Measurements from ENCODE around the gene RHEX.
"Not testable (repeated sequence)": the region's sequence is repeated elsewhere in the genome, so short reads cannot be mapped to it uniquely, and the experiment has no call there.

RHEX gene

GRCh38 chr1:206058289-206058926, 5.4 kb downstream of the RHEX start:
- not testable (repeated sequence) for DNase-seq (ENCODE audit: low read depth in 2 of 2, low spot score in 1 of 2)

- DNase-seq (ENCODE audit: low read depth in 2 of 2, low spot score in 1 of 2), result no peak
These were observed 5.9 kb downstream of the RHEX start for GRCh38 chr1:206058927-206059292.

GRCh38 chr1:206059355-206059915, 6.5 kb downstream of the RHEX start:
- no peak for DNase-seq (ENCODE audit: low read depth in 2 of 2, low spot score in 1 of 2)

DNA sequence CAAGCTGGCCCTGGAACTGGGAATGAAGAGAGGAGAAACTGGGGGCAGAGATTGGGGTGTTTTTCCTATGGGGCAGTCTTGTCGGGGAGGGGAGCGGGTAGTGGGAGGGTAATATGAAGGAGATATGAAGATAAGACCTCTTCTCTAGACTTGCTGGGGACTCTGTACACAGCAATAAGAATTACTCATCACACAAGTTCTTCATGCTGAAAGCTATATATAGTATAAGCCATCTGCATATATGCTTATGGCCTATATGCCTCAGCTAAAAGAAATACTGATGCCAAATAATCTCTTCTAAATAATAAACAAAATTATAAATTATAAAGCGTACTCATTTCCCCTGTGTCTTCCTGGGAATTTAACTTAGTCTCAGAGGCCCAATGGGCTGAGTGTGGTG, 7.9 kb downstream of the RHEX start:
- DNase-seq (ENCODE audit: low read depth in 2 of 2, low spot score in 1 of 2), result no peak

DNA sequence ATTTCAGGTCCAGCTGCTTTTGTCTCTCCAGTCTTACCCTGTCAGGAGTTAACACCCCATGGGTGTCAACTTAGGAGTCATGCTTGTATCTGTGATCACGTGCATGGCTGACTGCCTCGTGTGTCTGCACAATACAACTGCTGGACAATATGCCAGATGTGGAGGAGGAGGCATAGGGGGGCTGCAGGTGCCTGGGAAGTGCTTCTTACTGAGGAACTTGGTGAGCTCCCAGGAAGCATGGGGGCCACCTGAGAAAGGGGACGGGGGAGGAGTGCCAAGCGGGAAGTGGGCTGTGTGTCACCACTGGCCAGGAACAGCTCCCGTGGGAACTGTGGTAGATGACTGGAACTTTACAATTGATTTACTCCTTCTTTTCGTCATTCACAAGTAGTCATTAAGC, 9.5 kb downstream of the RHEX start:
- no peak for DNase-seq (ENCODE audit: low read depth in 2 of 2, low spot score in 1 of 2)

- not testable (repeated sequence) for DNase-seq (ENCODE audit: low read depth in 2 of 2, low spot score in 1 of 2)
These were observed 11.0 kb downstream of the RHEX start for GRCh38 chr1:206064001-206064400.

- not testable (repeated sequence) for DNase-seq (ENCODE audit: low read depth in 2 of 2, low spot score in 1 of 2)
These were observed 11.5 kb downstream of the RHEX start for GRCh38 chr1:206064501-206064900.

GRCh38 chr1:206065547-206066145, 12.7 kb downstream of the RHEX start:
- no peak for DNase-seq (ENCODE audit: low read depth in 2 of 2, low spot score in 1 of 2)

GRCh38 chr1:206066479-206067171, 13.7 kb downstream of the RHEX start:
- no peak for DNase-seq (ENCODE audit: low read depth in 2 of 2, low spot score in 1 of 2)

DNA sequence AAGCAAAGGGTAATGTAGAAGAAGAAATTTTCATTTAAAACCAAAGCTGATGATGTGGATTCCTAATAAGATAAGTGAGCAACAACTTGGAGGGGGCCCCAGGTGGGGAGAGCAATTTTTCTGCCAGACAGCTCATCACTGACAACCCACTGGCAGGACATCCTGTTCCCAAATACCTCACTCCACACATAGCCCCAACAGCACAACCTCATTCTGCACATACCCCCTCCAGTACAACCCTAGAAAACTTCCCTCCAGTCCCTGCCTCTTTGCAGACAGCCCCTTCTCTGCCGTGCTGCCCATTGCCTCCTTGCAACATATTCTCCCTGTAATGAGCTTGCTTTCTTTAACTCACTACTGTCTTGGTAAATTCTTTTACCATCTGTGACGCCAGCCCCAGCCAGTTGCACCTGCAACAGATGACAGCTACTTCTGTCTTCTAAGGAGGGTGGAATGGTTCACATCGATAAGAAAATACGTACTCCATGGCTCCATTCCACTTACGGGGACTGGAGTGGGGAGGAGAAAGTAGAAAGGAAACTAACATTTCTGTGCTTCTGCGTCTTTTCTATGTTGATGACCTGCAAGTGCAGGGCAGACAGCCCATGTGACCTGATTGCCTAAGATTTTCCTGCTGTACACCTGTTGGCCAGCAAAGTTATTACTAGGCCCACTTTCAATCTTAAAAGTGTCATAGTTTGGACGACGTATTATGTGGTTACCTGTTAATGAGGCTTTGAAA, 14.7 kb downstream of the RHEX start:
- DNase-seq (ENCODE audit: low read depth in 2 of 2, low spot score in 1 of 2), result no peak

- no peak for DNase-seq (ENCODE audit: low read depth in 2 of 2, low spot score in 1 of 2)
These were observed 15.3 kb downstream of the RHEX start for GRCh38 chr1:206068314-206068713.

DNA sequence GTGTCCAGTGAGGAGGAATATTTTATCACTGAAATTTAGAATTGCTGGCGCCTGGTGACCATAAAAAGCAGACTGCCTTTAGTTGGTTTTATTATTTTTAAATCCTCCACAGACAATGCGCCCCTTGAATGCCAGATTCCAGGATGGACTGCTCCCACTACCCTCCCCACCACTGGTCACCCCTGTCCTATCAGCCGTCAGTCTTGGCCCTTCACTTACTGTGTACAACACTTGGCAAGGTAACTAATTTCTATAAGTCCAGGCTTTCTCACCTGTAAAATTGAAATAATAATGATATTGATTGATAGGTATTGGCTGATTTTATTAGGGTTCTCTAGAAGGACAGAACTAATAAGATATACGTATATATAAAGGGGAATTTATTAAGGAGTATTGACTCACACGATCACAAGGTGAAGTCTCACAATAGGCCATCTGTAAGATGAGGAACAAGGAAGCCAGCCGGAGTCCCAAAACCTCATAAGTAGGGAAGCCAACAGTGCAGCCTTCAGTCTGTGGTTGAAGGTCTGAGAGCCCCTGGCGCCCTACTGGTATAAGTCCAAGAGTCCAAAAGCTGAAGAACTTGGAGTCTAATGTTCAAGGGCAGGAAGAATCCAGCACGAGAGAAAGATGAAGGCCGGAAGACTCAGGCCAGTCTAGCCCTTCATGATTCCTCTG, 17.8 kb downstream of the RHEX start:
- no peak for DNase-seq (ENCODE audit: low read depth in 2 of 2, low spot score in 1 of 2)

GRCh38 chr1:206074839-206075238, 21.9 kb downstream of the RHEX start:
- no peak for DNase-seq (ENCODE audit: low read depth in 2 of 2, low spot score in 1 of 2)

DNA sequence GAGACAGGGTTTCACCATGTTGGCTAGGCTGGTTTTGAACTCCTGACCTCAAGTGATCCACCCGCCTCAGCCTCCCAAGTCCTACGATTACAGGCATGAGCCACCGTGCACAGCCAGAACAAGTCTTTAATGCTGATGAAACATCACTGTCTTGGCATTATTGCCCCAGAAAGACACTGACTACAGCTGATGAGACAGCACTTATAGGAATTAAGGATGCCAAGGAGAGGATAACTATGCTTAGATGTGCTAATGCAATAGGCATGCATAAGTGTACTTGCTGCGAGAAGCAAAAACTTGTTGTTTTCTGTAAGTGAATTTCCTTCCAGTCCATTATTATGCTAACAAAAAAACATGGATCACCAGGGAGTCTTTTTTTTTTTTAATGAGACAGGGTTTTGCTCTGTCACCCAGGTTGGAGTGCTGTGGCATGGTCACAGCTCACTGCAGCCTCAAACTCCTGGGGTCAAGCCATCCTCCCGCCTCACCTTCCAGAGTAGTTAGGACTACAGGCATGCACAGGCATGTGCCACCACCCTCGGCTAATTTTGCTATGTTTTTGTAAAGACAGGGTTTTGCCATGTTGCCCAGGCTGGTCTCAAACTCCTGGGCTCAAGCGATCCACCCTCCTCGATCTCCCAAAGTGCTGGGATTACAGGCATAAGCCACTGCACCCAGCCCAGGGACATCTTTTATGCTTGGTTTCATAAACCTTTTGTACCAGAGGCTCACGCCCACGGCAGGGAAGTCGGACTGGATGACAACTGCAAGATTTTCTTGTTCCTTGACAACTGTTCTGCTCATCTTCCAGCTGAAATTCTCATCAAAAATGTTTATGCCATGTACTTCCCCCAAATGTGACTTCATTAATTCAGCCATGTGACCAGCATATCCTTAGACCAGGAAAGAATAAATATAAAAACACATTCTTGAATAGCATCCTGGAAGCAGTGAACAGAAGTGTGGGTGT, 23.1 kb downstream of the RHEX start:
- DNase-seq (ENCODE audit: low read depth in 2 of 2, low spot score in 1 of 2), result no peak

DNA sequence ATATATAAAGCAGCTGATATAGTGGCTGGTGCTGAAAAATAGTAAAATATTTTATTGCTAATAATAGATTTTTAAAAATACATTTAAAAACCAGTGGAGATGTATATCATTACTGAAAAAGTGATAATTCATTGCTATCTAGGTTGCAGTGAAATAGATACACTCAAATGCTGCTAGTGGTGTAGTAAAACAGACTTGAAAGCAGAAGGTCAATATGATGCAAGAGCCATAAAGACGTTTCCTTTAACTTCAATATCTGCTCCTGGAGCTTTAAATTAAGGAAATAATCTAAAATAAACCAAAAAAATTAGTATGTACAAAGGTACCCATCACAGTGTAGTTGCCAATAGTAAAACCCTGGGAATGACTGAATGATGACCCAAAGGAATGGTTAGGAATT, 26.2 kb downstream of the RHEX start:
- DNase-seq (ENCODE audit: low read depth in 2 of 2, low spot score in 1 of 2), result no peak

DNA sequence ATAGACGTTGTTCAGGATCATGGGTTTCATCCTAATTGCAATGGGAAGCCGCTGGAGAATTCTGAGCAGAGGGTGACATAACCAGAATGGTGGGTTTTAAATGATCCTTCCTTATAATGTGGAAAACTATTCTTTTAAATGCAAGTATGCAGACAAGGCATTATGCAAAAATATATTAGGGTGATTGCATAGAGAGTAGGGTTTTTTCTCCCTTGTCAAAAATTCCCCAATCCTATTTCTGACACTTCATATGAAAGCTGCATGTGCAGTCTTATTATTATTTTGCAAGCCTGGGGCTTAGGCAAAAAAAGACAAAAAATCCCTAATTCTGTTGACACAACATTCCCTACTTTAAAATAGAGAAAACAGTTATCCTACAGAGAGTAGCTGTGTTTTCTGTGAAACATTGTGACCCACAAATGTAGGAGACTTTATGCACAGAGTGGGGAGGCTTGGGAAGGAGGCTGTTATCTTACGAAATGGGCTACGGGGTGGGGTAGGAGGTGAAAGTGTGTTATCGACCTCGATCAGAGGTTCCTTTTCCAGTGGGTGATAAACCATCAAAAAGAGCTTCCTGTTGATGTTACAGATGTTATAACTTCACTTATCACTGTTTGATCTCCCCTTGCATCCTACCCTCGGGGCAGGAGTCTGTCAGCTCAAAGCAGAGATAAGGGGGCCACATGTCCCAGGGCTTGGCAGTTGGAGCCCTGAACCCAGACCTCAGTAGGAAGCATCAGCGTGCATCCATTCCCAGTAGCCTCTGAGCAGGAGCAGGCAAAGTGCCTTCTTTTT, 27.2 kb downstream of the RHEX start:
- DNase-seq (ENCODE audit: low read depth in 2 of 2, low spot score in 1 of 2), result no peak

GRCh38 chr1:206081856-206082255, 28.9 kb downstream of the RHEX start:
- no peak for DNase-seq (ENCODE audit: low read depth in 2 of 2, low spot score in 1 of 2)

DNA sequence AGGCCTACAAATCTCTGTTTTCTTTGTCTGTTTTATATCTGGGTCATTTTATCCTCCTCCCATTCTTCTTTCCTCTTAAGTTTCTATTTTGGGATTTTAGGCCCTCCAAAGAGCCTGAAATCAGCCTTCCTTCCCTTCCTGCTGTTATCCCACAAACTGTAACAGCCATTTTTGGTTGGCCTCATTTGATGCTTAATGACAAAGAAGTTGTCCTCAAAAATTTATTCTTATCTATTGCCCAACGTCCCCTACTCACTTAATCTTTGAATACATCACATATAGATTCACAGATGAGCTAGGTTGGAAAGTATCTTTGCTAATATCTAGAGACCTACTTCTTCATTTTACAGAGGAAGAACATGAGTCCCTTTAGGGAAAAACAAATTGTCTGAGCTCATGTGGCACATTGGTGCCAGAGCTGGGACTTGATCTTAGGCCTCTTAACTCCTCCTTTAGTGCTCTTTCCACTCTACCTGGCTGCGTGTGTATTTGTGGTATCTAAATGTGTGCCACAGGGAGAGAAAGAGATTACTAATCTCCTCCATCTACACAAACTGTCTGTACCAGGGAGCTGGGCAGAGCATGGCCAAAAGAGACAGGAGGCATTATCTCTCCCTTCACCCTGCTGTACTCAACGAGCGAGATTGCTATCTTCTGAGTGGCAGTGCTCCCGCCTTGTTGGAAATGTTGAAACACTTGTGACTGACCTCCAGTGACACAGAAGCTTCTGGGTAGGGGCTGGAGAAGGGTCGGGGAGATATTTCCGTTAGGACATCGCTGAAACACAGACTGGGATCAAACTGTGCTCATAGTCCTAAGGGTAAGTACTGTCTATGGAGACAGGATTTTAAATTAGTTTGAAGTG, 30.1 kb downstream of the RHEX start:
- DNase-seq (ENCODE audit: low read depth in 2 of 2, low spot score in 1 of 2), result no peak

Measured in stimulated activated CD8-positive, alpha-beta memory T cell treated with anti-CD3 and anti-CD28 coated beads, Interleukin-4, amount 100 ng/mL, for 4 hours (primary cell).